Osteoblast (primary cell): Measurements from ENCODE around the gene TMCO1. TPM values are rescaled to one million over a fixed set of nuclear protein-coding genes. Genes with fewer than 3 reads are reported as not detected.

Experiments
- DNase-seq: peaks from one replicate; pipeline ENCODE4 v3.0.0; 2011; ENCODE audit warnings: low spot score, mixed read lengths; ENCODE audit not compliant: insufficient read length; ENCODE audit errors: missing footprints
- H2AFZ ChIP-seq: 2 replicates; pipeline ENCODE4 v1.6.0; 2011; ENCODE audit warnings: mild to moderate bottlenecking, low read length
- H3K27ac ChIP-seq: 2 replicates; pipeline ENCODE4 v1.5.1; 2011; ENCODE audit warnings: mild to moderate bottlenecking, low read depth, low read length, moderate library complexity
- H3K27me3 ChIP-seq: 2 replicates; pipeline ENCODE4 v1.6.0; 2012; ENCODE audit warnings: mild to moderate bottlenecking, control low read depth, inconsistent platforms, low read length, moderate library complexity; ENCODE audit not compliant: insufficient read depth
- H3K36me3 ChIP-seq: 2 replicates; pipeline ENCODE4 v1.5.1; 2011; ENCODE audit warnings: mild to moderate bottlenecking, low read length, control low read depth, moderate library complexity; ENCODE audit not compliant: insufficient read depth
- H3K4me1 ChIP-seq: 2 replicates; pipeline ENCODE4 v1.5.1; 2011; ENCODE audit warnings: mild to moderate bottlenecking, low read length, control low read depth, moderate library complexity; ENCODE audit not compliant: insufficient read depth
- H3K4me2 ChIP-seq: 2 replicates; pipeline ENCODE4 v1.6.0; 2011; ENCODE audit warnings: mild to moderate bottlenecking, low read length; ENCODE audit not compliant: insufficient read depth
- H3K4me3 ChIP-seq: fragments of 200-600 bp; sonication (generic); 3 replicates; pipeline ENCODE4 v1.5.1; 2012; ENCODE audit warnings: mild to moderate bottlenecking, low read length, inconsistent platforms; ENCODE audit not compliant: insufficient read depth
- H3K79me2 ChIP-seq: 2 replicates; pipeline ENCODE4 v1.6.0; 2012; ENCODE audit warnings: mild to moderate bottlenecking, low read length, control low read depth, inconsistent platforms; ENCODE audit not compliant: insufficient read depth
- H3K9me3 ChIP-seq: 2 replicates; pipeline ENCODE4 v1.5.1; 2011; ENCODE audit warnings: low read depth, low read length, control low read depth
- H4K20me1 ChIP-seq: 2 replicates; pipeline ENCODE4 v1.6.0; 2012; ENCODE audit warnings: mild to moderate bottlenecking, low read length, control low read depth; ENCODE audit not compliant: insufficient read depth
- CTCF ChIP-seq: IDR thresholded peaks from 2 replicates; pipeline ENCODE4 v1.5.1; 2011; ENCODE audit warnings: mild to moderate bottlenecking, low read depth, low read length, moderate library complexity; ENCODE audit errors: extremely low read depth
- total RNA-seq: library from RNA; depleted of rRNA; stranded (reverse); fragments of >200 nt; gene quantifications from 2 replicates; pipeline ENCODE4 v1.2.3, GENCODE V29; 2012

Gene TMCO1
- 86.0 and 87.6 TPM in 2 replicates for total RNA-seq

DNA sequence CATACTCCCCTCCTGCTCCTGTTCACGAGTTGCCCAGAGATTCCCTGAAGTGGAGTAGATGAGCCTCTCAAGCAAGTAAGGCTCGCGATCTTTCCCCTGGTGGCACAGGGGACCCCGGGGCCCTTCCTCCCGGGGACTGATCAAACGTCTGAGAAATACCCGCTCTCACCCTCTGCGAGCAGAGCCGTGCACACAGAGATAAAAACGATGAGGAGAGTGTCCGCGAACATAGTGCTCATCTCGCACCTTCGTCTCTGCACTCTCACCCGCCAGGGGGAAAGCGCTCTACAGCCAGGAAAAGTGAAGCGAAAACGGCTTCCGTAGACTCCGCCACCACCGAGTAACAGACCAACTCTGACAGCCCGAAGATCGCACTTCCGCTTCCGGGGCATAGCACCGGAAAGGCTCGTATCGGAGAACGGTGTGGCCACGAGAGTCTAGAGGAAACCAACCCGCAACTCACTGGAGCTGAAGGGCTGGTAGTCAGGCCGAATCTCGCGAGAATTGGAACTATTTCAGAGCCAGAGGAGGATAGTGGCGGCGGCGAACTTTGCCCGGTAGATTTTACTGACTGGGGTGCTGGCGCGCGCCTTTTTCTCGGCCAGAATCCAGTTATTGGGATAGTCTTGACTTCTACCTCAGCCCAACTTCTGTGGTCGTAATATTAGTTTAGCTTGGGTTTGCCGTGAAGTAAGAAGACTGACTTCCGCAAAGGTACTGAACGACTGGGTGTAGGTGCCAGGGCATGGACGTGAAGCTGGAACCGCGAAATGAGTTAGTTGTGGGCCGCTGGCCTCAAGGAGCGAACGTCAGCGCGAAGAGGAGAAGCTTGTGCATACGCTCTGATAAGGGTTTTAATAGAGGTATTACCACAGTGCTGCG, at the start of gene TMCO1:
TMCO1 (minus strand) TSS at position 356 of the 882 bp plus-strand sequence; CDS start at position 239, 117 bp downstream.
- TF ChIP-seq CTCF = peak; percentile 35
- H3K79me2 ChIP-seq = peaks cover 59% of the 10 kb centered on the region

GRCh38 chr1:165816826-165817497, 48.3 kb upstream of the TMCO1 start:
- Histone ChIP-seq H4K20me1 (no peaks in the 10 kb centered on the region), H3K4me2 (no peak overlapping the region), H2AFZ (no peak overlapping the region), H3K36me3 (no peaks in the 10 kb centered on the region), H3K4me1 (peaks cover 3% of the 10 kb centered on the region), H3K79me2 (no peaks in the 10 kb centered on the region), H3K27me3 (no peaks in the 10 kb centered on the region), H3K4me3 (no peak overlapping the region), H3K27ac (no peak overlapping the region), H3K9me3 (no peaks in the 10 kb centered on the region)
- no peak for TF ChIP-seq CTCF
- peak; percentile 19 for DNase-seq

More for the DNA sequence above, at the start of gene TMCO1:
- Histone ChIP-seq H3K4me2 (peak within 1 kb of the TSS; percentile 79), H3K27ac (peak within 1 kb of the TSS; percentile 96), H4K20me1 (no peaks in the 10 kb centered on the region), H3K4me1 (peaks cover 38% of the 10 kb centered on the region), H3K27me3 (no peaks in the 10 kb centered on the region), H3K9me3 (no peaks in the 10 kb centered on the region), H2AFZ (peak within 1 kb of the TSS; percentile 92), H3K4me3 (peak within 1 kb of the TSS; percentile 84), H3K36me3 (peaks cover 31% of the 10 kb centered on the region)
- peak; percentile 92 for DNase-seq

DNA sequence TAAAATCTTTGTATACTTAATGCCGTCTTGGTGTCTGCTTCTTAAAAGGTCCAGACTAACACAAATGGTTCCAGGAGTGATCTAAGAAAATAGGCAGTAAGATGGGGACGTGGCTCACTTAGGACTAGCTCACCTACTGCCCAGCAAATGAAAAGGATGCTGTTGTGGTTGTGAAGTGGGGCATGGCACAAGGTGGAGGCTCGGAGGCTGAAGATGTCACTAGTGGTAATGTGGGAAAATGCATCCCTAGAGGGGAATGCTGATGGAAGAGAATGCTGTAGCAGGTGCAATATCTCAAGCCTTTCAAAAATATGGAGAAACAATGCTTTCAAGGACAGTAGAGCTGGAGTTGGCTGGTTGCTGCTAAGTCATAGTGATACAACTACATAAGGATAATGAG, 47.5 kb upstream of the TMCO1 start:
- no peaks in the 10 kb centered on the region for H3K9me3 ChIP-seq

More for the DNA sequence above, 47.5 kb upstream of the TMCO1 start:
- Histone ChIP-seq H3K27me3 (no peaks in the 10 kb centered on the region), H3K79me2 (no peaks in the 10 kb centered on the region), H3K4me3 (no peak overlapping the region), H3K4me1 (peaks cover 3% of the 10 kb centered on the region), H3K4me2 (no peak overlapping the region), H4K20me1 (no peaks in the 10 kb centered on the region), H2AFZ (no peak overlapping the region), H3K36me3 (no peaks in the 10 kb centered on the region), H3K27ac (no peak overlapping the region)
- DNase-seq = peak; percentile 10
- no peak for TF ChIP-seq CTCF
